ENCODE results near the gene SMYD3.

Gene SMYD3

DNA sequence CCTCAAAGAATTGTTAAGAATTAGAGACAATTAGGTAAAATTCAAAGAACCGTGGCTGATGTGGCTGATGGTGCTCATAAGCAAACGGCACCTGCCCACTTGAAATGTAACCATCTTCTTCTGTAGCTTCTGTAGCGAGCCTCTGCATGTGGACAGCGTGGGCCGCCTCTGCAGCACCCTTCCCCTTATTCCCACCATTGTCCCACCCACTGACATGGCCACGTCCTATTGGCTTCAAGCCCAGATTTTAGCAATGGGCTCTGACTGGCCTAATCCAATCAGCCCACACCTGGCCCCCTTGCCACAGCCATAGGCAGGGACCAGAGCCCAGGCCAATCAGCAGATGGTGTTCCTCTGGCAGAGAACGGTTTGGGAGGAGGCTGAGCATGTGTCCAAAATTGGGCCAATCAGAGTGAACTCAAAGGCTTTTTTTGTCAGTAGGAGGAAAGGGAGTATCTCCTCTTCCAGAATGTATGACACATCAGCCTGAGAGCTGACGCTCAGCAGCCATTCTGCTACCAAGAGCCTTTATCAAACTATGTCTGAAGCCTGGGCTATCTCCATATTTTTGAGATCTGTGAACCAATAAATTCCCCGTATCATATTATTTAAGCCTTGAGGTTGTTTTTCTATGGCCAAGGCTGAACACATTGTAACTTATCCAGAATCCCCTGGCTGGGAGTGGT, 518.5 kb downstream of the SMYD3 start:
- H3K9me3 ChIP-seq (ENCODE audit: control insufficient read depth, low read length): no peaks in the 10 kb centered on the region
- H3K36me3 ChIP-seq (ENCODE audit: control insufficient read depth, insufficient read depth, low read length, severe bottlenecking): no peaks in the 10 kb centered on the region
- peaks cover 15% of the 10 kb centered on the region for H3K4me1 ChIP-seq (ENCODE audit: control insufficient read depth, insufficient read depth, low read length)
- H3K4me3 ChIP-seq (ENCODE audit: low read length): no peak overlapping the region
- no peak overlapping the region for H3K9ac ChIP-seq (ENCODE audit: low read length)
- DNase-seq (ENCODE audit: low read depth): no peak
- H3K27me3 ChIP-seq (replicated peaks; ENCODE audit: control insufficient read depth, insufficient read depth, low read length): no peaks in the 10 kb centered on the region

DNA sequence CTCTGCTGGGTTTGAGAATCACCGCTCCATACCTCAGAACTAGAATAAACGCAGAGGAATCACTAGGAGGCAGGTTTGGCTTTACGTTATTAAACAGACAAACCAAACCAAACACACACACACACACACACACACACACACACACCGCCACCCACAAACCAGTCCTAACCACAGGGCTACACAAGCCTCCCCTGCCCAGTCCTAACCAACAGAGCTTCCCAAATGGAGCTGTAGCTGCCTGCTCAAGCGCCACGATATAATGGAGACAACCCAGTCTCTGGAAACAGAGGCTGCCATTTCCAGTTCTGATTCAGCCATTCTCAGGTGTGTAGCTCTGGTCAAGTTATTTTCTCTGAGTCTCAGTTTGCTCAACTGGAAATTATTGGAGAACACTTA, 519.1 kb downstream of the SMYD3 start:
- DNase-seq (ENCODE audit: low read depth): no peak
- Histone ChIP-seq H3K4me1 (ENCODE audit: control insufficient read depth, insufficient read depth, low read length) (peaks cover 15% of the 10 kb centered on the region), H3K9me3 (ENCODE audit: control insufficient read depth, low read length) (no peaks in the 10 kb centered on the region), H3K9ac (ENCODE audit: low read length) (no peak overlapping the region), H3K4me3 (ENCODE audit: low read length) (no peak overlapping the region), H3K36me3 (ENCODE audit: control insufficient read depth, insufficient read depth, low read length, severe bottlenecking) (no peaks in the 10 kb centered on the region), H3K27me3 (replicated peaks; ENCODE audit: control insufficient read depth, insufficient read depth, low read length) (no peaks in the 10 kb centered on the region)

DNA sequence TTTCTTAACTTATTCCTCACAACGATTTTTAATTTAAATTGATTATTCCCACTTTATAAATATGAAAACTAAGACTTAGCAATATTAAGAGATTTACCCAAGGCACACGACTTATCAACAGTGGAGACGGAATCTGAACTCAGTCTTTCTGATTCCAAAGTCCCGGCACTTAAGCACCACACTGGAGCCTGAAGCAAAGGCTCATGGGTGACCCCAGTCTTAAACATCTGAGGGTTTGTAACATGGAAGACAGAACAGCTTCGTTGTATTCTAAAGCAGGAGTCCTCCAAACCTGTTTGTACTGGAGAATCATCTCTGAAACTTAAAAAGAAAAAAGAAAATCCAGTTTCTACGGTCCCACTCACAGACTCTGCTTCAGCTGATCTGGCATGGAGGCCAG, 519.5 kb downstream of the SMYD3 start:
- Histone ChIP-seq H3K27me3 (replicated peaks; ENCODE audit: control insufficient read depth, insufficient read depth, low read length) (no peaks in the 10 kb centered on the region), H3K4me3 (ENCODE audit: low read length) (no peak overlapping the region), H3K9me3 (ENCODE audit: control insufficient read depth, low read length) (no peaks in the 10 kb centered on the region), H3K36me3 (ENCODE audit: control insufficient read depth, insufficient read depth, low read length, severe bottlenecking) (no peaks in the 10 kb centered on the region), H3K9ac (ENCODE audit: low read length) (no peak overlapping the region), H3K4me1 (ENCODE audit: control insufficient read depth, insufficient read depth, low read length) (peaks cover 15% of the 10 kb centered on the region)
- DNase-seq (ENCODE audit: low read depth): no peak

DNA sequence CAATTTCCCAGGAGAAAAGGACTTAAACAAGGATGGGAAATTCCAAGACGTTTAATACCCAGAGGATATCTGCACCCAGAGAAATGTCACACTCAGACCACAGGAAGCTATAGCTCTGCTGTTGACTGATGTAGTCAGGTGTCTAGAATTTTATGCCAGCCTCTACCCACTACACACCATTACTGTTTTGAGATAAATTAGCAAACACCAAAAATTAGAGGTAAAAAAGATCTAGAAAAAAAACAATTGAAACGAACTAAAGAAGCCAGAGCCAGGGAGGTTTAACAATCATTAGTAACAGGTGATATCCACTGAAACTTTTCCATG, 519.9 kb downstream of the SMYD3 start:
- Histone ChIP-seq H3K27me3 (replicated peaks; ENCODE audit: control insufficient read depth, insufficient read depth, low read length) (no peaks in the 10 kb centered on the region), H3K4me3 (ENCODE audit: low read length) (no peak overlapping the region), H3K9me3 (ENCODE audit: control insufficient read depth, low read length) (no peaks in the 10 kb centered on the region), H3K36me3 (ENCODE audit: control insufficient read depth, insufficient read depth, low read length, severe bottlenecking) (no peaks in the 10 kb centered on the region), H3K4me1 (ENCODE audit: control insufficient read depth, insufficient read depth, low read length) (peaks cover 15% of the 10 kb centered on the region), H3K9ac (ENCODE audit: low read length) (no peak overlapping the region)
- DNase-seq (ENCODE audit: low read depth): no peak

DNA sequence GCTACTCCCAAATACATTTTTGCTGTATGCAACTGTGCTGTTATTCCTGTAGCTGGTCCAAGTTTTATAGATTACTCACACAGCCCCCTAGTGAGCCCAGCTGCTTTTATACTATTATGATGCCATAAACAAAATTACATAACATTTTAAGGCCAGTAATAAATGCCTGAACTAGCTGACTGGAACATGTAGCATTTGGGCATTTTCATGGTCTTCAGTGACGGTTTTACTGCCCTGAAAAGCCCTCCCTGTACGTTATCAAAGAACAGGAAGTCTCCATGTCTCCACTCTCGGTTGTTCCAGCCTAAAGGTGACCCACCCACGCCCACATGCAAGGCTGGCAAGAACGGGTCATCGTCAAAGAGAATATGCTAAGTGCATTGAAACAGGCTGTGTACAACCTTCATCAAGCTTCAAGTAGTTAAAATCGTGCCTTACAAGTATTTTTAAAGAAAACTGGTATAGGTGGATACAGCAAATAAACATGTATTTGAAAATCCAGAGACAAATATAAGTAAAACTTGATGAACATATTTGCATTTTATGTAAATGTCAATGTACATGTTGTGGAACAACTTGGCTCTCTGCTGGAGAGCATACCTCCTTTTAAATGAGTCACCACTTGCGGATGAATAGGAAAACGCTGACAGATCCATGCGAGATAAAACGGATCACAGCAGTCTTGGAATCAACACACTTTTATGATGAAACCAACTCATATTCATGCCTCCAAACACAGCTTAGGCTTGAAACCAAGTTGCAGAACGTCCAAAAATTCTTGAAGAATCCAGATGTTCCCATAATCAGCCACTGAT, 520.5 kb downstream of the SMYD3 start:
- no peaks in the 10 kb centered on the region for H3K27me3 ChIP-seq (replicated peaks; ENCODE audit: control insufficient read depth, insufficient read depth, low read length)
- H3K9ac ChIP-seq (ENCODE audit: low read length): peak overlapping the region; percentile 13
- peaks cover 15% of the 10 kb centered on the region for H3K4me1 ChIP-seq (ENCODE audit: control insufficient read depth, insufficient read depth, low read length)
- peak; percentile 84 for DNase-seq (ENCODE audit: low read depth)
- H3K9me3 ChIP-seq (ENCODE audit: control insufficient read depth, low read length): no peaks in the 10 kb centered on the region
- peak overlapping the region; percentile 57 for H3K4me3 ChIP-seq (ENCODE audit: low read length)
- no peaks in the 10 kb centered on the region for H3K36me3 ChIP-seq (ENCODE audit: control insufficient read depth, insufficient read depth, low read length, severe bottlenecking)

DNA sequence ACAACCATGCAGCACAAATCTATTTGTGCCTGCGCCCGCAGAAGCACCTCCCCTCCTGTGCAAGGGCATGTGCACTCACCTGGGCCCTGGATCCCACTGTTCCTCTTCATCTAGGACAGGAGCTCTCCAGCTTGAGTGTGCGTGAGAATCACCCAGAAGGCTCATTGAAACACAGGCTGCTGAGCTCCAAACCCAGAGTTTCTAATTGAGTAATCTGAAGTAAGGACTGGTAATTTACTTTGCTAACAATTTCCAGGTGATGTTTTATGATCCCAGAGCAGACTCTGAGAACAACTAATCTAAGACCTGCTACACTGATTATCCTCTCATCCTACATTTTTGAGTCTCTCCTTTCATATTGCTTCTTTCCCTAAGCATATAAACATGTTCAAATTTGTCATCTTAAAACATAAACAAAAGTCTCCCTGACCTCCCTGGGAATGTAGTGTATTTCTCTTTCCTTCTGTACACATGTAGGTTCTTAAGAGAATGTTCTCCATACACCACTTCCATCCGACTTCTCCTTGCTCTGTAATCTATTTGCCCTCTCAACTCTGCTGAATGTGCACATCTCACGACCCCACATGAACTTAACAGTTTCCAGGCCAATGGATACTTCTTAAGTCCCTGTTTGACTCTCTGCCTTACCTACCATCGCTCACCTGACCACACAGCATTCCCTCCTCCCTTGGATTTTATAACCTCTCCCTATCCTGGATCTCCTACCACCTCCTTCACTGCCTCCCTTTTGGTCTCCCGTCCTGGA, 522.5 kb downstream of the SMYD3 start:
- no peak for DNase-seq (ENCODE audit: low read depth)
- H3K4me3 ChIP-seq (ENCODE audit: low read length): no peak overlapping the region
- H3K27me3 ChIP-seq (replicated peaks; ENCODE audit: control insufficient read depth, insufficient read depth, low read length): no peaks in the 10 kb centered on the region
- H3K9ac ChIP-seq (ENCODE audit: low read length): no peak overlapping the region
- peaks cover 15% of the 10 kb centered on the region for H3K4me1 ChIP-seq (ENCODE audit: control insufficient read depth, insufficient read depth, low read length)
- no peaks in the 10 kb centered on the region for H3K9me3 ChIP-seq (ENCODE audit: control insufficient read depth, low read length)
- H3K36me3 ChIP-seq (ENCODE audit: control insufficient read depth, insufficient read depth, low read length, severe bottlenecking): no peaks in the 10 kb centered on the region

DNA sequence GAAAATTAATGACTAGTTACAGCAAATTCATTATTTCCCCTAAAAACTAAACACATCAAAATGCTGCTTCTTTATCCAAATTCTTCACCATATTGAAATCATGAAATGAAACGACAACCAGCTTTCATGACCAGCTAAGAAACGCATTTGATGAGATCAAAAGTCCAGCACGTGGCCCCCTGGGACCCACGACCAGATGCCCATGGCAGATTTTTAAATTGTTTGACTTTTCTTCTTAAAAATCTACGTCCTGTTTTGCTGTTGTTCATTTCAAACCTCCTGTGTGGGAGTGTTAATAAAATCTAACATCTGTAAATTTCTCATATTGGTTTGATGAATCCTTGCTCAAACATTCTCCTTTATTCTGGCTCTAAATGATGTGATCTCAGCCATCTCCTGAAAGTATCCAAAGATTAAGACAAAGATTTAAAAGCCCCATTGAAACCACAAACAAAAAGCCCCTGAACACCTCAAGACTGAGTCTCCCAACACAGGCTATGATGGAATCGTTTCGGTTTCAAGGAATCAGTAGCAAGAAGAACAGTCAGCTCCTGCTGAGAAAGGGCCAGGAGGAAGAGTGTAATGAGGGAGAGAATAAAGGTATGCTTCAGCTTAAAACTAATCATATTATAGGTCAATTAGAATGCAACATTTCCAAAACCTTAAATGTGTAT, 523.6 kb downstream of the SMYD3 start:
- Histone ChIP-seq H3K4me1 (ENCODE audit: control insufficient read depth, insufficient read depth, low read length) (peaks cover 15% of the 10 kb centered on the region), H3K36me3 (ENCODE audit: control insufficient read depth, insufficient read depth, low read length, severe bottlenecking) (no peaks in the 10 kb centered on the region), H3K27me3 (replicated peaks; ENCODE audit: control insufficient read depth, insufficient read depth, low read length) (no peaks in the 10 kb centered on the region), H3K9ac (ENCODE audit: low read length) (no peak overlapping the region), H3K9me3 (ENCODE audit: control insufficient read depth, low read length) (no peaks in the 10 kb centered on the region), H3K4me3 (ENCODE audit: low read length) (no peak overlapping the region)
- no peak for DNase-seq (ENCODE audit: low read depth)

DNA sequence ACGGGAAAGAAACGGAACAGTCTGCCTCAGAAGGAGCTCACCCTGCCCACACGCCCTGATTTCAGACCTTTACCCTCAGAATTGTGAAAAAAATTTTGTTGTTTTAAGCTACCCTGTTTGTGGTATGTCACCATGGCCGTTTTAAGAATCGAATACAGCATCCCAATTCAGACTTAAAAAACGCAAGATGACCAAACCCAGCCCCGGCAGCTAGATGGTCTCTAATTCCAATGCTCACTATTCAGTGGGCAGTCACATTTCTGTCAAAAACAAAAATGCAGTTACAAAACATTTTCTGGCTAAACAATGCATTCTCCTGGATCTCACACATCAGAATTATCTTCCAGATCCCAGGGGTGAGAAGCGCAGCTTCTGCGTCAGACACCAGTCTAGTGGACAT, 527.5 kb downstream of the SMYD3 start:
- Histone ChIP-seq H3K9me3 (ENCODE audit: control insufficient read depth, low read length) (no peaks in the 10 kb centered on the region), H3K9ac (ENCODE audit: low read length) (no peak overlapping the region), H3K4me3 (ENCODE audit: low read length) (no peak overlapping the region), H3K27me3 (replicated peaks; ENCODE audit: control insufficient read depth, insufficient read depth, low read length) (no peaks in the 10 kb centered on the region), H3K4me1 (ENCODE audit: control insufficient read depth, insufficient read depth, low read length) (no peaks in the 10 kb centered on the region), H3K36me3 (ENCODE audit: control insufficient read depth, insufficient read depth, low read length, severe bottlenecking) (no peaks in the 10 kb centered on the region)
- DNase-seq (ENCODE audit: low read depth): no peak

DNA sequence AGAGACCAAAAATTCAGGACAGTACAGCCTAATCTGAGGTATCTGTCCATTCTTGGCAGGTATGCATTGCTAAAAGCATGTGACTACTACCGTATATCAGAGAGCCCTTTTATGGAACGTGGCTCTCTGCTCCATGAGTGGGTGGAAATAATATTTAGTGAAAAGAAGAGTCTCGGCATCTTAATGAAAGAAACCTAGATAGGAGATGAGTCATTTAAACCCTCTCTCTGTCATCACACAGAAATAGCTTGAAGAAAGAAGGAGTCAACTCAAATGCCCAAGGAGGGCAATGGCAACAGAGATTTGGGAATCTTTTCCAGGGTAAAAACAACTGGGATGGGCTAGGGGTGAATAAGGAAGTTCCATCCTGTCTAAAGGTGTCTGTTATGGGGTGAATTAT, 528.2 kb downstream of the SMYD3 start:
- DNase-seq (ENCODE audit: low read depth): no peak
- Histone ChIP-seq H3K36me3 (ENCODE audit: control insufficient read depth, insufficient read depth, low read length, severe bottlenecking) (no peaks in the 10 kb centered on the region), H3K4me3 (ENCODE audit: low read length) (no peak overlapping the region), H3K9me3 (ENCODE audit: control insufficient read depth, low read length) (no peaks in the 10 kb centered on the region), H3K4me1 (ENCODE audit: control insufficient read depth, insufficient read depth, low read length) (no peaks in the 10 kb centered on the region), H3K9ac (ENCODE audit: low read length) (no peak overlapping the region), H3K27me3 (replicated peaks; ENCODE audit: control insufficient read depth, insufficient read depth, low read length) (no peaks in the 10 kb centered on the region)

DNA sequence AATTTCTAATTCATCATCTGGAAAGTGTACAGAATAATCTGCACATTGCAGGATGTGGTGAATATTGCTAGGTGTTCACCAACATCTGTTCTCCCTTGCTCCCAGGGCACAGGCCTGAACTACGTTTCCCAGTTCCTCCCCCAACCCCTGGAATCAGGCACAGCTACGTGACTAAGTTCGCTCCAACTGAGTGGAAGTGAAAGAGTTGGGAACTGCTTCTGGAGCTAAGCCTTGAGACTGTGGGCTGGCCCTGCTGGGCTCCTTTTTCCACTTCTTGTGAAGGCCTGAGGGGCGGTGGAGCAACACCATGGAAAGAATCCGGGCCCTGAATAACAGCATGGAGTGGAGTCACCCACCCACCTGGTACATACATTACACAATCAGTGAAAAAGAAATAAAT, 534.6 kb downstream of the SMYD3 start:
- no peaks in the 10 kb centered on the region for H3K9me3 ChIP-seq (ENCODE audit: control insufficient read depth, low read length)
- H3K36me3 ChIP-seq (ENCODE audit: control insufficient read depth, insufficient read depth, low read length, severe bottlenecking): no peaks in the 10 kb centered on the region
- DNase-seq (ENCODE audit: low read depth): no peak
- H3K27me3 ChIP-seq (replicated peaks; ENCODE audit: control insufficient read depth, insufficient read depth, low read length): no peaks in the 10 kb centered on the region
- peaks cover 18% of the 10 kb centered on the region for H3K4me1 ChIP-seq (ENCODE audit: control insufficient read depth, insufficient read depth, low read length)
- no peak overlapping the region for H3K4me3 ChIP-seq (ENCODE audit: low read length)
- H3K9ac ChIP-seq (ENCODE audit: low read length): no peak overlapping the region

DNA sequence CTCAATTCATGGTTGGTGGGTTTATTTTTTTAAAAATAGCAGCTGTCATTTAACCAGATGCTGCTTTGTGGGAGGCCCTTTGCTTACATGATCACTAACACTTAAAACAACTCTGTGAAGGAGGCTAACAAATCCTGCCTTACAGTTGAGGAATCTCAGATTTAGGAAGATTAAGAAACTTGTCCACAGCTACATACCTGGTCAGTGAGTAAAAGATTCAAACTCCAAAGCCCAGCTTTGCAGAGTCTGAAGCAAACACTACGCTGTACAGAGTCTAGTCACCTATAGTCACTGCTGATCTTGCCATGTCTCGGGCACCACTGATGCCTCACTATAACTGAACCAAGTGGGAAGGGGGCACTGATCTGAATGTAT, 535.4 kb downstream of the SMYD3 start:
- Histone ChIP-seq H3K9ac (ENCODE audit: low read length) (no peak overlapping the region), H3K4me1 (ENCODE audit: control insufficient read depth, insufficient read depth, low read length) (peaks cover 18% of the 10 kb centered on the region), H3K9me3 (ENCODE audit: control insufficient read depth, low read length) (no peaks in the 10 kb centered on the region), H3K4me3 (ENCODE audit: low read length) (no peak overlapping the region), H3K36me3 (ENCODE audit: control insufficient read depth, insufficient read depth, low read length, severe bottlenecking) (no peaks in the 10 kb centered on the region), H3K27me3 (replicated peaks; ENCODE audit: control insufficient read depth, insufficient read depth, low read length) (no peaks in the 10 kb centered on the region)
- DNase-seq (ENCODE audit: low read depth): peak; percentile 33

All from adipocyte (in vitro differentiated cells).